ENCODE measurements around the gene PRSS56.

DNA sequence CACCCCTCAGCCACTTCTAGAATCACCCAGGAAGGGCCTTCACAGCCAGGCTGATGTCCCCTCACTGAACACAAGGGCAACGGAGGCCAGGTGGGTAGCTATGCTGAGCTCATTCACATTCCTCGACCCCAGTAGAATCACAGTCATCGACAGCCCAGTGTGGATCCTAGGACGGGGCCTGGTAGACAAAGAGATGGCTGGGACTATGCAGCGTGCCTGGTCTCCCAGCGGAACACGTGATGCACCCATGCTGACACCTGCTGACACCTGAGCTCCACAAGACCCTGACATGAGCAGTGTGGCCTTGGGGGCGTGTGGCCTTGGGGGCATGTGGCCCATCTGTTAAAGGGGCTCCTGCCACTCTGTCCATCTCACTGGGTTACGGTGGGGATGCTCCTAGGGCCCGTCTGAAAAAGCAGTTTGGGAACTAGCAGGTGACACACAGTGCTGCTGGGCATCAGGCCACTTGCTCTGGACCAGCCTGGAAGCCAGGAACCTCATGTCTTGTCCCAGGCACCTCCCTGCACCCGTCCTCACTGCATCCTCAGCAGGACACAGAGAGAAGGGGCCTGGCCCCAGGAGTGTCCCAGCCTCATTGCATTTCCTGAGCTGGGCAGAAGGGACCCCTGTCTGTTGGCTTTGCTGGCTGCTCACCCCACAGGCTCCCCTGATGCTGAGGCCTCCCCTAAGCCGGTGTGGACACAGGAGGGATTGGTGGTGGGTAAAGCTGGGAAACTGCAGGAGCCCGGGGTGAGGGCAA is 42.3 kb upstream of the PRSS56 start:
- no peak for TF ChIP-seq CTCF (IDR thresholded peaks at IDR 0.05)
- TF ChIP-seq ZFX (IDR thresholded peaks at IDR 0.05; ENCODE audit: borderline replicate concordance): no peak
